AG09309 (cell line): ENCODE data around the gene PPOX.
A peak's percentile ranks its signal among the peaks of the same experiment; 100 is the strongest.

ENCODE experiments used
- DNase-seq: peaks from one replicate; pipeline ENCODE4 v3.0.0-alpha.2; 2010; ENCODE audit warnings: low read depth
- H3K4me3 ChIP-seq: 2 replicates; pipeline ENCODE4 v1.5.1; 2011; ENCODE audit warnings: mild to moderate bottlenecking, low read depth, low read length, moderate library complexity; ENCODE audit not compliant: control insufficient read depth
- TF ChIP-seq, protein P1 (sequence below): IDR thresholded peaks from 2 replicates; pipeline ENCODE4 v1.5.1; 2011; ENCODE audit warnings: mild to moderate bottlenecking, low read depth, low read length, inconsistent platforms; ENCODE audit not compliant: insufficient read depth, control insufficient read depth; ENCODE audit errors: missing control alignments

PPOX gene

GRCh38 chr1:161200421-161200991 is 34.3 kb downstream of the PPOX start:
- no peak for DNase-seq
- H3K4me3 ChIP-seq: no peak overlapping the region
- TF ChIP-seq, protein P1, sequence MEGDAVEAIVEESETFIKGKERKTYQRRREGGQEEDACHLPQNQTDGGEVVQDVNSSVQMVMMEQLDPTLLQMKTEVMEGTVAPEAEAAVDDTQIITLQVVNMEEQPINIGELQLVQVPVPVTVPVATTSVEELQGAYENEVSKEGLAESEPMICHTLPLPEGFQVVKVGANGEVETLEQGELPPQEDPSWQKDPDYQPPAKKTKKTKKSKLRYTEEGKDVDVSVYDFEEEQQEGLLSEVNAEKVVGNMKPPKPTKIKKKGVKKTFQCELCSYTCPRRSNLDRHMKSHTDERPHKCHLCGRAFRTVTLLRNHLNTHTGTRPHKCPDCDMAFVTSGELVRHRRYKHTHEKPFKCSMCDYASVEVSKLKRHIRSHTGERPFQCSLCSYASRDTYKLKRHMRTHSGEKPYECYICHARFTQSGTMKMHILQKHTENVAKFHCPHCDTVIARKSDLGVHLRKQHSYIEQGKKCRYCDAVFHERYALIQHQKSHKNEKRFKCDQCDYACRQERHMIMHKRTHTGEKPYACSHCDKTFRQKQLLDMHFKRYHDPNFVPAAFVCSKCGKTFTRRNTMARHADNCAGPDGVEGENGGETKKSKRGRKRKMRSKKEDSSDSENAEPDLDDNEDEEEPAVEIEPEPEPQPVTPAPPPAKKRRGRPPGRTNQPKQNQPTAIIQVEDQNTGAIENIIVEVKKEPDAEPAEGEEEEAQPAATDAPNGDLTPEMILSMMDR: no peak

GRCh38 chr1:161200992-161201835 is 35.0 kb downstream of the PPOX start:
- peak overlapping the region; percentile 85 for H3K4me3 ChIP-seq
- no peak for DNase-seq
- TF ChIP-seq, protein P1: no peak

DNA sequence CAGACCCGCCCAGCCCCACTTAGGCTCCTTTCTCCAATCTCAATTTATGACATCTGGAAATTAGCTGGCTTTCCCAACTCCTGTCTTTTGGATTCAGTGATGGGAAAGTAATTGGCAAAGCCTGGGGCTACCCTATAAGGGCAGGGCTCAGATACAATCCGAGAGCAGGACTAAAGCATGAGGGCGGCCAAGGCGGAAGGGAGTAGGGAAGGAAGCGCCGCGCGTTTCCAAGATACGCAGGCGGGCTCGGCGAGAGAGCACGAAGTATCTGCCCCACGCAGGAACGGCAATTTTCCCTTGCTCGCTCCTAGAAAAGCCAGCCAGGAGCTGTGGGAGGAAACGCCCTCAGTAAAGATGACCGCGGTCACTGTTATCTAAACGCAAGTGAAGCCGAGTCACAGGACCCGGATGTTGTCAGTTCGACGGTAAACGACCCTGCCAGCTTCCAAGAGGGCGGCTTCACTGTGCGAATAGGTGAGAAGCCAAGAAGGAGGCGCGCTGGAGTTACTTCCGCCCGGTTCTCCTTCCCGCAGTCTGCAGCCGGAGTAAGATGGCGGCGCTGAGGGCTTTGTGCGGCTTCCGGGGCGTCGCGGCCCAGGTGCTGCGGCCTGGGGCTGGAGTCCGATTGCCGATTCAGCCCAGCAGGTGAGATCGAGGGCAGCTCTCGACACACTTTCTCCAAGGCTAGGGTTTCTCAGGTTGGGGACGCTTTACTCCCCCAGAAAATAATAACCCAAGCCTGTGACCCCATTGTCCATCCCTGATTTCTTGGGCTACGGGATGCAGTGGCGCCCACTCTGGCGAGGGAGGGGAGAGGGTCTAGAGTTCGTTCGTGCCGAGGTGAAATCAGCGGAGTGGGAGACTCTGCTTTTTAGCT is 35.8 kb downstream of the PPOX start, which contains the start of gene NDUFS2:
Gene NDUFS2 (plus strand): TSS at position 532 of the 877 bp plus-strand sequence. CDS start 19 bp downstream, at position 551.
- H3K4me3 ChIP-seq: peak within 1 kb of the TSS; percentile 85
- DNase-seq: peak; percentile 98
- TF ChIP-seq, protein P1: no peak

GRCh38 chr1:161206411-161207140 is 40.4 kb downstream of the PPOX start:
- no peak overlapping the region for H3K4me3 ChIP-seq
- TF ChIP-seq, protein P1: no peak
- DNase-seq: no peak

DNA sequence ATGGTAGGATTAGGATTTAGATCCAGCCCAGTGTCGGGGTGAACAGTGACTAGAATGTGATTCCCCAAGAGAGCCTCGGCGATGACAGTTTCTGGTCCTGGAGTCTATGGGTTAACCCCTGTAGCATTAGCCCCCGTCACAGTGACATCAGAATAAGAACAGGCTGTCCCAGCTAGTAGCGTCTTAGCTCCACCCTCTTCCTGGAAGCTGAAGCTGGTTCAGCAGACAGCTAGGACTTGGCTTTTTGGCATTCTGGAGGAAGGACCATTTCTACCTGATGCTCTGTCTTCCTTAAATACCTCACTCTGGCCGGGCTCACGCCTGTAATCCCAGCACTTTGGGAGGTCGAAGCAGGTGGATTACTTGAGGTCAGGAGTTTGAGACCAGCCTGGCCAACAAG is 40.9 kb downstream of the PPOX start:
- no peak for DNase-seq
- TF ChIP-seq, protein P1: no peak
- no peak overlapping the region for H3K4me3 ChIP-seq
